MM.1S (cell line): ENCODE results near the gene TBL1X.

Source experiments
- DNase-seq: peaks from one replicate; pipeline ENCODE4 v3.0.0-alpha.2; 2015
- H2AFZ ChIP-seq: fragments of 300-600 bp; sonication (generic); 2 replicates; pipeline ENCODE4 v1.6.0; 2016; ENCODE audit warnings: antibody characterized with exemption, low read length
- H3F3A ChIP-seq: fragments of 300-600 bp; sonication (generic); 2 replicates; pipeline ENCODE4 v1.6.1; 2016; ENCODE audit warnings: mild to moderate bottlenecking, antibody characterized with exemption, low read length, moderate library complexity, mixed read lengths; ENCODE audit not compliant: insufficient read depth
- H3K27ac ChIP-seq: fragments of 300-600 bp; sonication (generic); 2 replicates; pipeline ENCODE4 v1.5.1; 2016; ENCODE audit warnings: mild to moderate bottlenecking, low read length
- H3K27me3 ChIP-seq: fragments of 300-600 bp; sonication (generic); replicated peaks from 2 replicates; pipeline ENCODE4 v1.6.0; 2016; ENCODE audit warnings: low read length; ENCODE audit not compliant: insufficient read depth
- H3K36me3 ChIP-seq: fragments of 300-600 bp; sonication (generic); replicated peaks from 2 replicates; pipeline ENCODE4 v1.6.1; 2016; ENCODE audit warnings: mild to moderate bottlenecking, low read length, mixed read lengths; ENCODE audit not compliant: insufficient read depth
- H3K4me1 ChIP-seq: fragments of 300-600 bp; sonication (generic); 2 replicates; pipeline ENCODE4 v1.6.1; 2016; ENCODE audit warnings: low read length, mixed read lengths
- H3K4me2 ChIP-seq: fragments of 300-600 bp; sonication (generic); 2 replicates; pipeline ENCODE4 v1.6.0; 2016; ENCODE audit warnings: low read depth, low read length
- H3K4me3 ChIP-seq: fragments of 300-600 bp; sonication (generic); 2 replicates; pipeline ENCODE4 v1.5.1; 2016; ENCODE audit warnings: low read length, mixed read lengths
- H3K79me2 ChIP-seq: fragments of 300-600 bp; sonication (generic); 2 replicates; pipeline ENCODE4 v1.6.1; 2016; ENCODE audit warnings: mixed run types, low read length, mixed read lengths
- H3K9ac ChIP-seq: fragments of 300-600 bp; sonication (generic); 2 replicates; pipeline ENCODE4 v1.6.1; 2016; ENCODE audit warnings: low read length, mixed read lengths
- H3K9me2 ChIP-seq: fragments of 300-600 bp; sonication (generic); replicated peaks from 2 replicates; pipeline ENCODE4 v1.6.1; 2016; ENCODE audit warnings: mild to moderate bottlenecking, low read length, mixed read lengths; ENCODE audit not compliant: insufficient read depth
- H3K9me3 ChIP-seq: fragments of 300-600 bp; sonication (generic); replicated peaks from 2 replicates; pipeline ENCODE4 v1.6.1; 2016; ENCODE audit warnings: mild to moderate bottlenecking, low read length, mixed read lengths; ENCODE audit not compliant: insufficient read depth
- H4K20me1 ChIP-seq: fragments of 300-600 bp; sonication (generic); 2 replicates; pipeline ENCODE4 v1.6.1; 2016; ENCODE audit warnings: mild to moderate bottlenecking, low read length, moderate library complexity, mixed read lengths; ENCODE audit not compliant: insufficient read depth
- EZH2 ChIP-seq: fragments of 300-600 bp; sonication (generic); optimal IDR thresholded peaks from 2 replicates; pipeline ENCODE3; 2017; ENCODE audit warnings: low read depth, mild to moderate bottlenecking, antibody characterized with exemption, low read length, mixed read lengths
- EZH2phosphoT487 ChIP-seq: fragments of 300-600 bp; sonication (generic); IDR thresholded peaks from 2 replicates; pipeline ENCODE4 v1.6.1; 2018; ENCODE audit warnings: antibody characterized with exemption, low read length
- TF ChIP-seq, protein P1 (sequence below): fragments of 300-600 bp; sonication (generic); IDR thresholded peaks from 2 replicates; pipeline ENCODE4 v1.5.1; 2016; ENCODE audit warnings: antibody characterized with exemption, low read length, mixed read lengths

TBL1X gene

GRCh38 chrX:9475984-9476383 is 11.1 kb downstream of the TBL1X start:
- no peak overlapping the region for H3K4me3 ChIP-seq
- H3K9me2 ChIP-seq: no peaks in the 10 kb centered on the region
- no peaks in the 10 kb centered on the region for H3K9me3 ChIP-seq
- no peak overlapping the region for H3K27ac ChIP-seq
- H3K4me1 ChIP-seq: no peaks in the 10 kb centered on the region
- no peaks in the 10 kb centered on the region for H3K27me3 ChIP-seq
- H3K79me2 ChIP-seq: peaks cover 100% of the 10 kb centered on the region
- TF ChIP-seq, protein P1, sequence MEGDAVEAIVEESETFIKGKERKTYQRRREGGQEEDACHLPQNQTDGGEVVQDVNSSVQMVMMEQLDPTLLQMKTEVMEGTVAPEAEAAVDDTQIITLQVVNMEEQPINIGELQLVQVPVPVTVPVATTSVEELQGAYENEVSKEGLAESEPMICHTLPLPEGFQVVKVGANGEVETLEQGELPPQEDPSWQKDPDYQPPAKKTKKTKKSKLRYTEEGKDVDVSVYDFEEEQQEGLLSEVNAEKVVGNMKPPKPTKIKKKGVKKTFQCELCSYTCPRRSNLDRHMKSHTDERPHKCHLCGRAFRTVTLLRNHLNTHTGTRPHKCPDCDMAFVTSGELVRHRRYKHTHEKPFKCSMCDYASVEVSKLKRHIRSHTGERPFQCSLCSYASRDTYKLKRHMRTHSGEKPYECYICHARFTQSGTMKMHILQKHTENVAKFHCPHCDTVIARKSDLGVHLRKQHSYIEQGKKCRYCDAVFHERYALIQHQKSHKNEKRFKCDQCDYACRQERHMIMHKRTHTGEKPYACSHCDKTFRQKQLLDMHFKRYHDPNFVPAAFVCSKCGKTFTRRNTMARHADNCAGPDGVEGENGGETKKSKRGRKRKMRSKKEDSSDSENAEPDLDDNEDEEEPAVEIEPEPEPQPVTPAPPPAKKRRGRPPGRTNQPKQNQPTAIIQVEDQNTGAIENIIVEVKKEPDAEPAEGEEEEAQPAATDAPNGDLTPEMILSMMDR: no peak
- TF ChIP-seq EZH2phosphoT487 (no peak), EZH2 (no peak)
- H2AFZ ChIP-seq: no peak overlapping the region
- DNase-seq: no peak
- no peaks in the 10 kb centered on the region for H4K20me1 ChIP-seq
- H3K4me2 ChIP-seq: no peak overlapping the region
- H3K36me3 ChIP-seq: no peaks in the 10 kb centered on the region
- H3F3A ChIP-seq: no peaks in the 10 kb centered on the region
- no peak overlapping the region for H3K9ac ChIP-seq

- no peak overlapping the region for H3K4me2 ChIP-seq
- no peaks in the 10 kb centered on the region for H3K9me2 ChIP-seq
- H3K27me3 ChIP-seq: no peaks in the 10 kb centered on the region
- H3K9me3 ChIP-seq: no peaks in the 10 kb centered on the region
- no peak for DNase-seq
- no peak overlapping the region for H3K27ac ChIP-seq
- peaks cover 100% of the 10 kb centered on the region for H3K79me2 ChIP-seq
- no peaks in the 10 kb centered on the region for H3K36me3 ChIP-seq
- no peak overlapping the region for H3K9ac ChIP-seq
- H4K20me1 ChIP-seq: no peaks in the 10 kb centered on the region
- H3K4me3 ChIP-seq: no peak overlapping the region
- H2AFZ ChIP-seq: no peak overlapping the region
- TF ChIP-seq EZH2phosphoT487 (no peak), EZH2 (no peak)
- TF ChIP-seq, protein P1: no peak
- H3F3A ChIP-seq: no peaks in the 10 kb centered on the region
- H3K4me1 ChIP-seq: no peaks in the 10 kb centered on the region
These were observed 12.1 kb downstream of the TBL1X start for GRCh38 chrX:9476810-9477575.

DNA sequence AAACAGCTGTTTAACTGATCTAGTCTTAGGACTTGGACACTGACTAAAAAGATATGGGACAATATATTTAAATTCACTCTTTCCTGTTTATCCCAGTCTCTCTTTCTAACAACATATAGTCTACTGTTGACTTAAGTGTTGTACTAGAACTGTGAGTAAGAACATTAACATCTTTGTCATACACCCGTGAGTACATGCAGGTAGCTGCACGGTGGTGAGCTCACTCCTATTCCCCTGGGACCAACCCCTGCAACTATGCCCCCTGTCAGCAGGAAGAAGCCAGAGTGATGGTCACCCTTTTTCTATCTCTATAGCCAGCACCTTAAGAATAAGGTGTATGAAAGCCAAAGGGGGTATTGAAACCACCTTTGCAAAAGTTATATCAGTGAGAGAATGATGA is 17.6 kb downstream of the TBL1X start:
- no peak overlapping the region for H3K4me3 ChIP-seq
- no peaks in the 10 kb centered on the region for H3K27me3 ChIP-seq
- no peak overlapping the region for H3K9ac ChIP-seq
- H2AFZ ChIP-seq: no peak overlapping the region
- no peak overlapping the region for H3K4me2 ChIP-seq
- no peaks in the 10 kb centered on the region for H3F3A ChIP-seq
- no peak overlapping the region for H3K27ac ChIP-seq
- no peaks in the 10 kb centered on the region for H3K9me3 ChIP-seq
- no peaks in the 10 kb centered on the region for H3K9me2 ChIP-seq
- H3K79me2 ChIP-seq: peaks cover 100% of the 10 kb centered on the region
- no peaks in the 10 kb centered on the region for H4K20me1 ChIP-seq
- no peaks in the 10 kb centered on the region for H3K4me1 ChIP-seq
- H3K36me3 ChIP-seq: no peaks in the 10 kb centered on the region
- TF ChIP-seq EZH2phosphoT487: no peak
- TF ChIP-seq EZH2: no peak
- TF ChIP-seq, protein P1: no peak
- no peak for DNase-seq
